Duodenal mucosa (tissue), 2 donors: ENCODE results near the gene PRR33.
"Not testable (repeated sequence)": the region's sequence is repeated elsewhere in the genome, so short reads cannot be mapped to it uniquely, and the experiment has no call there.

Experiments
- H3K27ac ChIP-seq: one replicate; pipeline ENCODE4 v1.7.0; 2013; ENCODE audit warnings: low read depth, low read length
- H3K27me3 ChIP-seq, 2 donors: one replicate each; pipeline ENCODE4 v1.7.0; 2013; ENCODE audit warnings: low read length in 2 of 2, control low read depth in 1 of 2; ENCODE audit not compliant: insufficient read depth in 2 of 2, control insufficient read depth in 1 of 2
- H3K36me3 ChIP-seq, 2 donors: one replicate each; pipeline ENCODE4 v1.7.0; 2013; ENCODE audit warnings: low read length in 2 of 2, control low read depth in 1 of 2; ENCODE audit not compliant: insufficient read depth in 2 of 2, control insufficient read depth in 1 of 2
- H3K4me1 ChIP-seq, 2 donors: one replicate each; pipeline ENCODE4 v1.7.0; 2013; ENCODE audit warnings: low read length in 2 of 2, control low read depth in 1 of 2; ENCODE audit not compliant: insufficient read depth in 2 of 2, control insufficient read depth in 1 of 2
- H3K4me3 ChIP-seq, 2 donors: one replicate each; pipeline ENCODE4 v1.7.0; 2013; ENCODE audit warnings: low read length in 2 of 2, low read depth in 1 of 2
- H3K9ac ChIP-seq, 2 donors: one replicate each; pipeline ENCODE4 v1.7.0; 2013; ENCODE audit warnings: low read length in 2 of 2, low read depth in 1 of 2
- H3K9me3 ChIP-seq, 2 donors: one replicate each; pipeline ENCODE4 v1.7.0; 2013; ENCODE audit warnings: low read length in 2 of 2, control low read depth in 1 of 2; ENCODE audit not compliant: control insufficient read depth in 1 of 2

Gene PRR33

GRCh38 chr11:1891831-1892115, at the start of gene PRR33:
Gene PRR33, minus strand, starts transcription at chr11:1891895. Its CDS starts 1,311 bp downstream, at chr11:1890584.
- H3K36me3 ChIP-seq: no peaks in the 10 kb centered on the region
- H3K27ac ChIP-seq: no peak within 1 kb of the TSS
- H3K4me3 ChIP-seq: no peak within 1 kb of the TSS
- no peaks in the 10 kb centered on the region for H3K27me3 ChIP-seq
- no peaks in the 10 kb centered on the region for H3K9me3 ChIP-seq
- no peak within 1 kb of the TSS for H3K9ac ChIP-seq
- peaks cover 0 to 3% of the 10 kb centered on the region in 2 donors for H3K4me1 ChIP-seq

- H3K9me3 ChIP-seq: not testable (repeated sequence)
Observed at GRCh38 chr11:1939788-1940187, 48.1 kb upstream of the PRR33 start.

GRCh38 chr11:1939006-1939625, 47.4 kb upstream of the PRR33 start:
- H3K9ac ChIP-seq: no peak overlapping the region
- H3K4me3 ChIP-seq: no peak overlapping the region
- H3K36me3 ChIP-seq: no peaks in the 10 kb centered on the region
- H3K4me1 ChIP-seq: no peaks in the 10 kb centered on the region
- no peaks in the 10 kb centered on the region for H3K27me3 ChIP-seq
- H3K9me3 ChIP-seq: no peaks in the 10 kb centered on the region
- H3K27ac ChIP-seq: no peak overlapping the region

More at GRCh38 chr11:1939788-1940187, 48.1 kb upstream of the PRR33 start:
- not testable (repeated sequence) for H3K9ac ChIP-seq, H3K27ac ChIP-seq, H3K36me3 ChIP-seq, H3K4me3 ChIP-seq, H3K27me3 ChIP-seq, H3K4me1 ChIP-seq

GRCh38 chr11:1938343-1939005, 46.8 kb upstream of the PRR33 start:
- Histone ChIP-seq H3K4me1 (no peaks in the 10 kb centered on the region), H3K27ac (no peak overlapping the region), H3K9me3 (no peaks in the 10 kb centered on the region), H3K4me3 (no peak overlapping the region), H3K9ac (no peak overlapping the region), H3K36me3 (no peaks in the 10 kb centered on the region), H3K27me3 (no peaks in the 10 kb centered on the region)

GRCh38 chr11:1937616-1938342, 46.1 kb upstream of the PRR33 start:
- no peak overlapping the region for H3K4me3 ChIP-seq
- no peak overlapping the region for H3K9ac ChIP-seq
- no peaks in the 10 kb centered on the region for H3K4me1 ChIP-seq
- H3K27ac ChIP-seq: no peak overlapping the region
- H3K9me3 ChIP-seq: no peaks in the 10 kb centered on the region
- no peaks in the 10 kb centered on the region for H3K36me3 ChIP-seq
- no peaks in the 10 kb centered on the region for H3K27me3 ChIP-seq

GRCh38 chr11:1936781-1937615, 45.3 kb upstream of the PRR33 start:
- H3K9me3 ChIP-seq: no peaks in the 10 kb centered on the region
- H3K4me1 ChIP-seq: no peaks in the 10 kb centered on the region
- H3K27ac ChIP-seq: no peak overlapping the region
- H3K4me3 ChIP-seq: no peak overlapping the region
- no peaks in the 10 kb centered on the region for H3K27me3 ChIP-seq
- no peaks in the 10 kb centered on the region for H3K36me3 ChIP-seq
- H3K9ac ChIP-seq: no peak overlapping the region

GRCh38 chr11:1936072-1936780, 44.5 kb upstream of the PRR33 start:
- no peak overlapping the region for H3K27ac ChIP-seq
- no peaks in the 10 kb centered on the region for H3K36me3 ChIP-seq
- H3K9me3 ChIP-seq: no peaks in the 10 kb centered on the region
- no peaks in the 10 kb centered on the region for H3K27me3 ChIP-seq
- no peak overlapping the region for H3K9ac ChIP-seq
- H3K4me1 ChIP-seq: no peaks in the 10 kb centered on the region
- no peak overlapping the region for H3K4me3 ChIP-seq

GRCh38 chr11:1935156-1936071, 43.7 kb upstream of the PRR33 start:
- Histone ChIP-seq H3K27me3 (no peaks in the 10 kb centered on the region), H3K9ac (no peak overlapping the region), H3K9me3 (no peaks in the 10 kb centered on the region), H3K4me3 (no peak overlapping the region), H3K4me1 (no peaks in the 10 kb centered on the region), H3K27ac (no peak overlapping the region), H3K36me3 (no peaks in the 10 kb centered on the region)
